Measurements from ENCODE around the gene SLC36A4. TPM values are rescaled to one million over a fixed set of nuclear protein-coding genes. Genes with fewer than 3 reads are reported as not detected.
A peak's percentile ranks its signal among the peaks of the same experiment; 100 is the strongest.
"Not testable (repeated sequence)": the region's sequence is repeated elsewhere in the genome, so short reads cannot be mapped to it uniquely, and the experiment has no call there.

SLC36A4 gene
- total RNA-seq: 10 to 100 TPM in 2 of 3 donors, 1 to 10 TPM in 1; 8.3 to 20.1 (median 14.2) TPM
- long read RNA-seq, donor 1, full-length matches to known transcripts: 11 of 14 reads
- long read RNA-seq, donor 1, partial matches to known transcripts: 0 of 14 reads
- long read RNA-seq, donor 1, other reads (novel, unspliced or antisense): 3 of 14 reads
- long read RNA-seq, donor 2, full-length matches to known transcripts: 2 of 2 reads
- long read RNA-seq, donor 2, partial matches to known transcripts: 0 of 2 reads
- long read RNA-seq, donor 2, other reads (novel, unspliced or antisense): 0 of 2 reads

GRCh38 chr11:93197380-93198214 is at the start of gene SLC36A4:
Gene SLC36A4, minus strand, starts transcription at chr11:93197991. Its CDS starts 159 bp downstream, at chr11:93197832.
- no peaks in the 10 kb centered on the region for H3K36me3 ChIP-seq (ENCODE audit: low read depth)
- peak; percentile 99 for ATAC-seq
- H3K4me1 ChIP-seq (ENCODE audit: low read depth): no peaks in the 10 kb centered on the region
- DNase-seq: peak; percentile 90 to 95 (median 94)
- H3K9me3 ChIP-seq: no peaks in the 10 kb centered on the region
- TF ChIP-seq CTCF (IDR thresholded peaks at IDR 0.05): no peak
- H3K4me3 ChIP-seq: peak within 1 kb of the TSS; percentile 54
- intact Hi-C loops (cut with DNase I, micrococcal nuclease): no loop called here

GRCh38 chr11:93246790-93247189 is 49.0 kb upstream of the SLC36A4 start:
- H3K4me3 ChIP-seq; ATAC-seq; H3K4me1 ChIP-seq (ENCODE audit: low read depth); H3K9me3 ChIP-seq; H3K36me3 ChIP-seq (ENCODE audit: low read depth); DNase-seq; intact Hi-C loops (cut with DNase I, micrococcal nuclease): not testable (repeated sequence)

GRCh38 chr11:93244018-93244417 is 46.2 kb upstream of the SLC36A4 start:
- Histone ChIP-seq H3K4me1 (ENCODE audit: low read depth) (no peaks in the 10 kb centered on the region), H3K36me3 (ENCODE audit: low read depth) (no peaks in the 10 kb centered on the region), H3K9me3 (no peaks in the 10 kb centered on the region), H3K4me3 (no peak overlapping the region)
- TF ChIP-seq CTCF (IDR thresholded peaks at IDR 0.05): no peak
- no peak for DNase-seq
- intact Hi-C loops (cut with DNase I, micrococcal nuclease): no loop called here
- ATAC-seq: no peak

- Histone ChIP-seq H3K9me3 (no peaks in the 10 kb centered on the region), H3K36me3 (ENCODE audit: low read depth) (no peaks in the 10 kb centered on the region), H3K4me3 (no peak overlapping the region), H3K4me1 (ENCODE audit: low read depth) (peaks cover 6% of the 10 kb centered on the region)
- no peak for TF ChIP-seq CTCF (IDR thresholded peaks at IDR 0.05)
- ATAC-seq (no peak), DNase-seq (no peak)
- intact Hi-C loops (cut with DNase I, micrococcal nuclease): loop anchor here (5.0 to 10.0 kb wide), 2 partner anchors 305 to 412 kb away; partner anchors contain the start of gene SMCO4 (in 1 of the 2)
These were observed 42.2 kb upstream of the SLC36A4 start for GRCh38 chr11:93239966-93240365.

GRCh38 chr11:93238956-93239355 is 41.2 kb upstream of the SLC36A4 start:
- ATAC-seq (no peak), DNase-seq (no peak)
- TF ChIP-seq CTCF (IDR thresholded peaks at IDR 0.05): no peak
- Histone ChIP-seq H3K4me3 (no peak overlapping the region), H3K9me3 (no peaks in the 10 kb centered on the region), H3K4me1 (ENCODE audit: low read depth) (peaks cover 6% of the 10 kb centered on the region), H3K36me3 (ENCODE audit: low read depth) (no peaks in the 10 kb centered on the region)
- intact Hi-C loops (cut with DNase I, micrococcal nuclease): loop anchor here (5.0 to 10.0 kb wide), 2 partner anchors 306 to 413 kb away; partner anchors contain the start of gene SMCO4 (in 1 of the 2)

Data from mucosa of descending colon (tissue), 3 donors.